ENCODE results near the gene PPP1CA. TPM values are rescaled to one million over a fixed set of nuclear protein-coding genes. Genes with fewer than 3 reads are reported as not detected.
"Not testable (repeated sequence)": the region's sequence is repeated elsewhere in the genome, so short reads cannot be mapped to it uniquely, and the experiment has no call there.

PPP1CA gene
- total RNA-seq, 1 experiment from 2014 or later, result 449 TPM

DNA sequence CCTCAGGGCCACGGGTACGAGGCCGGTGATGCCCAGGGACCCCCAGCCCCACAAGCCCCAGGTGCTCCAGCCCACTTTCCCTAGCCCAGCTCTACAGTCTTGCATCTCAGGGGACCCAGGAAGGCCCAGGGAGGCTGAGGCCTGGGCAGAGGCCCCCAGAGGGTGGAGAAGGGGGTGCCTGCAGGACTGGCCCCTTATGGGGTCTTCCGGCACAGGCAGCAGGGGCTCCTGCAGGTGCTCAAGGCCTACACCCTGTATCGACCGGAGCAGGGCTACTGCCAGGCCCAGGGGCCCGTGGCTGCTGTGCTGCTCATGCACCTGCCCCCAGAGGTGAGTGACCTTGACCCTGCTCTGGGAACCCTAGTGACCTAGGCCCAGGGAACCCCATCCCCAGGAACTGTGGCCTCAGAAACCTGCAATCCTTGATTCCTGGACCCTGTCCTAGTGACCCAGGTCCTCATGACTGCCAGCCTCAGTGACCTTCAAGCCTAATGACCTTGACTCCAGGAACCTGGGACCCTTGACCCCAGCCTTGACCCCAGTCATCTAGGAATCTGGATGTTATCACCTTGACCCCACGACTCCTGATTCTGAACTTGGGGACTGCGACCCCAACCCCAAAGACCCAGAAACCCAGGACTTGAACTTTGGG is 4.2 kb upstream of the PPP1CA start:
- intact Hi-C loops (cut with micrococcal nuclease), result no loop called here
- Histone ChIP-seq H3K4me2 (ENCODE audit: low read length) (no peak overlapping the region), H3K27ac (ENCODE audit: low read length) (no peak overlapping the region), H3K9me2 (replicated peaks; ENCODE audit: low read length) (no peaks in the 10 kb centered on the region), H3K4me1 (ENCODE audit: insufficient read depth, low read length) (peaks cover 4% of the 10 kb centered on the region), H3F3A (ENCODE audit: low read length, unreplicated experiment) (no peaks in the 10 kb centered on the region), H3K9ac (ENCODE audit: low read length) (no peak overlapping the region), H4K20me1 (ENCODE audit: low read length) (peaks cover 5% of the 10 kb centered on the region; the same call in 1 of the 2 replicates), H3K36me3 (ENCODE audit: low read depth, low read length) (no peaks in the 10 kb centered on the region), H3K79me2 (ENCODE audit: low read length) (peaks cover 7% of the 10 kb centered on the region), H3K27me3 (ENCODE audit: low read length) (no peaks in the 10 kb centered on the region), H3K4me3 (ENCODE audit: low read length) (no peak overlapping the region), H3K9me3 (ENCODE audit: low read length) (no peaks in the 10 kb centered on the region), H2AFZ (ENCODE audit: low read length) (no peak overlapping the region)
- POLR2A ChIA-PET (ENCODE audit: unreplicated experiment), result interaction anchor here (0.5 kb wide), 1 partner anchor 29 kb away, joined by 3 read pairs; no protein-coding TSS in a partner anchor
- DNase-seq (no peak), ATAC-seq (no peak)
- CTCF ChIA-PET, result no interaction called here
- TF ChIP-seq CTCF (conservative IDR thresholded peaks at IDR 0.05; ENCODE audit: low read depth, low read length) (no peak), EZH2 (IDR thresholded peaks at IDR 0.05; ENCODE audit: low read length, unreplicated experiment) (no peak), EZH2phosphoT487 (IDR thresholded peaks at IDR 0.05; ENCODE audit: borderline replicate concordance, low read length) (no peak)
- no TSS peak for BruUV-seq (replicated peaks)

DNA sequence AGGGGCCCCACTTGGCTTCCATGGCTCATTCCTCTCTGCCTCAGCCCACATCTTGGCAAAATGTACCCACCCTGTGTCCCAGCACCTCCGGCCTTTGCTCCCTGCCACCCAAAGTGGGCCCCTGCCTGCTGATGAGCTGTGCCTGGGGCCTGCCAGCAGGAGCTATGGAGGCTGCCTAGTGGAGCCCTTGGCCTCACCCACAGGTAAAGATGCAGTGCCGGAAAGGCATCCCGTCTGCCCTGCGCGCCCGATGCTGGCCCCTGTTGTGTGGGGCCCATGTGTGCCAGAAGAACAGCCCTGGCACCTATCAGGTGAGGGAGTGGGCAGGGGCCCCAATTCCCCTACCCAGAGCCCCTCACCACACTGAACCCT is 3.5 kb upstream of the PPP1CA start:
- BruUV-seq (replicated peaks), result no TSS peak
- Histone ChIP-seq H3K4me3 (ENCODE audit: low read length) (no peak overlapping the region), H2AFZ (ENCODE audit: low read length) (no peak overlapping the region), H3K9ac (ENCODE audit: low read length) (no peak overlapping the region), H3K4me2 (ENCODE audit: low read length) (no peak overlapping the region), H3K9me3 (ENCODE audit: low read length) (no peaks in the 10 kb centered on the region), H3K4me1 (ENCODE audit: insufficient read depth, low read length) (peaks cover 9% of the 10 kb centered on the region), H4K20me1 (ENCODE audit: low read length) (peaks cover 11% of the 10 kb centered on the region; the same call in 1 of the 2 replicates), H3K36me3 (ENCODE audit: low read depth, low read length) (no peaks in the 10 kb centered on the region), H3K27ac (ENCODE audit: low read length) (no peak overlapping the region), H3F3A (ENCODE audit: low read length, unreplicated experiment) (no peaks in the 10 kb centered on the region), H3K9me2 (replicated peaks; ENCODE audit: low read length) (no peaks in the 10 kb centered on the region), H3K79me2 (ENCODE audit: low read length) (peaks cover 14% of the 10 kb centered on the region), H3K27me3 (ENCODE audit: low read length) (no peaks in the 10 kb centered on the region)
- POLR2A ChIA-PET (ENCODE audit: unreplicated experiment), result interaction anchor here (0.5 kb wide), 1 partner anchor 29 kb away, joined by 3 read pairs; no protein-coding TSS in a partner anchor
- TF ChIP-seq CTCF (conservative IDR thresholded peaks at IDR 0.05; ENCODE audit: low read depth, low read length), result no peak
- TF ChIP-seq EZH2phosphoT487 (IDR thresholded peaks at IDR 0.05; ENCODE audit: borderline replicate concordance, low read length), result no peak
- TF ChIP-seq EZH2 (IDR thresholded peaks at IDR 0.05; ENCODE audit: low read length, unreplicated experiment), result no peak
- ATAC-seq (no peak), DNase-seq (no peak)
- CTCF ChIA-PET, result no interaction called here
- intact Hi-C loops (cut with micrococcal nuclease), result no loop called here

- CTCF ChIA-PET, result no interaction called here
Observed at GRCh38 chr11:67404515-67405195, 3.0 kb upstream of the PPP1CA start.

DNA sequence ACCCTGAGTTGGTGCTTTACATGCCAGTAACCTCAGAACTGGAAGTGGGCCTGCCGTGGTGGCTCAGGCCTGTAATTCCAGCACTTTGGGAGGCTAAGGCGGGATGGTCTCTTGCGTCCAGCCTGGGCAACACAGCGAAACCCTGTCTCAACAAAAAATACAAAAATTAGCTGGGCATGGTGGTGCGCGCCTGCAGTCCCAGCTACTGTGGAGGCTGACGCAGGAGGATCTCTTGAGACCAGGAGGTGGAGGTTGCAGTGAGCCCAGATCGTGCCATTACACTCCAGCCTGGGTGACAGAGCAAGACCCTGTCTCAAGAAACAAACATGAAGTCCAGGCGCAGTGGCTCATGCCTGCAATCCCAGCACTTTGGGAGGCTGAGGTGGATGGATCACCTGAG is 1.4 kb upstream of the PPP1CA start:
- POLR2A ChIA-PET (ENCODE audit: unreplicated experiment); CTCF ChIA-PET; ATAC-seq; BruUV-seq (replicated peaks); H3F3A ChIP-seq (ENCODE audit: low read length, unreplicated experiment); H3K9me2 ChIP-seq (replicated peaks; ENCODE audit: low read length); H3K27me3 ChIP-seq (ENCODE audit: low read length); H2AFZ ChIP-seq (ENCODE audit: low read length); H3K9ac ChIP-seq (ENCODE audit: low read length); DNase-seq; H3K4me3 ChIP-seq (ENCODE audit: low read length); H3K4me2 ChIP-seq (ENCODE audit: low read length); H3K9me3 ChIP-seq (ENCODE audit: low read length); H3K27ac ChIP-seq (ENCODE audit: low read length): not testable (repeated sequence)
- H4K20me1 ChIP-seq (ENCODE audit: low read length), result peaks cover 16% of the 10 kb centered on the region; the same call in 1 of the 2 replicates
- H3K79me2 ChIP-seq (ENCODE audit: low read length), result peaks cover 28% of the 10 kb centered on the region
- peaks cover 11% of the 10 kb centered on the region for H3K4me1 ChIP-seq (ENCODE audit: insufficient read depth, low read length)
- intact Hi-C loops (cut with micrococcal nuclease), result loop anchor here (2.0 kb wide), 1 partner anchor 26 kb away; the partner anchor contains the start of gene RPS6KB2
- peaks cover 16% of the 10 kb centered on the region for H3K36me3 ChIP-seq (ENCODE audit: low read depth, low read length)

More at GRCh38 chr11:67404515-67405195, 3.0 kb upstream of the PPP1CA start:
- Histone ChIP-seq H3K4me2 (ENCODE audit: low read length) (no peak overlapping the region), H3K4me3 (ENCODE audit: low read length) (no peak overlapping the region), H3K27me3 (ENCODE audit: low read length) (no peaks in the 10 kb centered on the region), H3K36me3 (ENCODE audit: low read depth, low read length) (peaks cover under 1% of the 10 kb centered on the region; the same call in 1 of the 2 replicates), H3K9me2 (replicated peaks; ENCODE audit: low read length) (no peaks in the 10 kb centered on the region), H4K20me1 (ENCODE audit: low read length) (peaks cover 13% of the 10 kb centered on the region; the same call in 1 of the 2 replicates), H3K79me2 (ENCODE audit: low read length) (peaks cover 19% of the 10 kb centered on the region), H3K9ac (ENCODE audit: low read length) (no peak overlapping the region), H2AFZ (ENCODE audit: low read length) (no peak overlapping the region), H3K4me1 (ENCODE audit: insufficient read depth, low read length) (peaks cover 11% of the 10 kb centered on the region), H3F3A (ENCODE audit: low read length, unreplicated experiment) (no peaks in the 10 kb centered on the region), H3K9me3 (ENCODE audit: low read length) (no peaks in the 10 kb centered on the region), H3K27ac (ENCODE audit: low read length) (no peak overlapping the region)
- intact Hi-C loops (cut with micrococcal nuclease), result no loop called here
- no TSS peak for BruUV-seq (replicated peaks)
- no peak for TF ChIP-seq EZH2phosphoT487 (IDR thresholded peaks at IDR 0.05; ENCODE audit: borderline replicate concordance, low read length)
- no peak for TF ChIP-seq EZH2 (IDR thresholded peaks at IDR 0.05; ENCODE audit: low read length, unreplicated experiment)
- ATAC-seq, result no peak
- no peak for DNase-seq
- POLR2A ChIA-PET (ENCODE audit: unreplicated experiment), result no interaction called here
